ENCODE results near the gene PAK4.

PAK4 gene

DNA sequence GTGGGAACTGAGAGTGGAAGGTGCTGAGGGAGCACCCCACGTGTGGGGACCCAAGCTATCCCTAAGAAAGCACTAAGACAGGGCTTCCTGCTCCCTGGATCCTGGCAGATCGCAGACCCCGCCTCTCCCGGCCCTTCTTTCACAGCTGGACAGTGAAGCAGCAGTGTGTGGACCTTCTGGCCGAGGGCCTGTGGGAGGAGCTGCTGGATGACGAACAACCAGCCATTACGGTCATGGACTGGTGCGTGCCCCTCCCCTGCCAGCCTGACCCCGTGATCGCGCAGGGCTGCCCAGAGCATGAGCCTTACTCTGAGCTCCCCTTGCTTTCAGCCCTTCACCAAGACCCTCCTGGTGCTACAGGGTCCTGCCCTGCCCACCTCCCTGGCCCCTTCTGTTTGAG, 73.4 kb downstream of the PAK4 start:
- TF ChIP-seq, protein P1, sequence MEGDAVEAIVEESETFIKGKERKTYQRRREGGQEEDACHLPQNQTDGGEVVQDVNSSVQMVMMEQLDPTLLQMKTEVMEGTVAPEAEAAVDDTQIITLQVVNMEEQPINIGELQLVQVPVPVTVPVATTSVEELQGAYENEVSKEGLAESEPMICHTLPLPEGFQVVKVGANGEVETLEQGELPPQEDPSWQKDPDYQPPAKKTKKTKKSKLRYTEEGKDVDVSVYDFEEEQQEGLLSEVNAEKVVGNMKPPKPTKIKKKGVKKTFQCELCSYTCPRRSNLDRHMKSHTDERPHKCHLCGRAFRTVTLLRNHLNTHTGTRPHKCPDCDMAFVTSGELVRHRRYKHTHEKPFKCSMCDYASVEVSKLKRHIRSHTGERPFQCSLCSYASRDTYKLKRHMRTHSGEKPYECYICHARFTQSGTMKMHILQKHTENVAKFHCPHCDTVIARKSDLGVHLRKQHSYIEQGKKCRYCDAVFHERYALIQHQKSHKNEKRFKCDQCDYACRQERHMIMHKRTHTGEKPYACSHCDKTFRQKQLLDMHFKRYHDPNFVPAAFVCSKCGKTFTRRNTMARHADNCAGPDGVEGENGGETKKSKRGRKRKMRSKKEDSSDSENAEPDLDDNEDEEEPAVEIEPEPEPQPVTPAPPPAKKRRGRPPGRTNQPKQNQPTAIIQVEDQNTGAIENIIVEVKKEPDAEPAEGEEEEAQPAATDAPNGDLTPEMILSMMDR (IDR thresholded peaks at IDR 0.05; ENCODE audit: poor library complexity, severe bottlenecking), result no peak
- Histone ChIP-seq H3K27ac (ENCODE audit: poor library complexity, severe bottlenecking) (no peak overlapping the region), H3K27me3 (ENCODE audit: insufficient read depth, poor library complexity, severe bottlenecking) (peaks cover 25% of the 10 kb centered on the region), H3K36me3 (ENCODE audit: low read depth) (no peaks in the 10 kb centered on the region), H3K9me3 (ENCODE audit: severe bottlenecking) (no peaks in the 10 kb centered on the region), H3K4me1 (ENCODE audit: insufficient read depth, poor library complexity, severe bottlenecking) (peaks cover 5% of the 10 kb centered on the region), H3K4me3 (ENCODE audit: severe bottlenecking) (no peak overlapping the region)
- ATAC-seq (ENCODE audit: low read depth), result no peak
- no peak for DNase-seq (ENCODE audit: low spot score)

GRCh38 chr19:39200066-39200802, 74.6 kb downstream of the PAK4 start:
- no peak for DNase-seq (ENCODE audit: low spot score)
- Histone ChIP-seq H3K4me3 (ENCODE audit: severe bottlenecking) (no peak overlapping the region), H3K9me3 (ENCODE audit: severe bottlenecking) (no peaks in the 10 kb centered on the region), H3K27ac (ENCODE audit: poor library complexity, severe bottlenecking) (no peak overlapping the region), H3K36me3 (ENCODE audit: low read depth) (no peaks in the 10 kb centered on the region), H3K4me1 (ENCODE audit: insufficient read depth, poor library complexity, severe bottlenecking) (peaks cover 5% of the 10 kb centered on the region), H3K27me3 (ENCODE audit: insufficient read depth, poor library complexity, severe bottlenecking) (peaks cover 31% of the 10 kb centered on the region)
- no peak for ATAC-seq (ENCODE audit: low read depth)
- TF ChIP-seq, protein P1 (IDR thresholded peaks at IDR 0.05; ENCODE audit: poor library complexity, severe bottlenecking), result no peak

- H3K27me3 ChIP-seq (ENCODE audit: insufficient read depth, poor library complexity, severe bottlenecking), result peaks cover 31% of the 10 kb centered on the region
- TF ChIP-seq, protein P1 (IDR thresholded peaks at IDR 0.05; ENCODE audit: poor library complexity, severe bottlenecking), result no peak
- no peak overlapping the region for H3K4me3 ChIP-seq (ENCODE audit: severe bottlenecking)
- no peak for ATAC-seq (ENCODE audit: low read depth)
- no peak for DNase-seq (ENCODE audit: low spot score)
- H3K4me1 ChIP-seq (ENCODE audit: insufficient read depth, poor library complexity, severe bottlenecking), result peaks cover 5% of the 10 kb centered on the region
- H3K9me3 ChIP-seq (ENCODE audit: severe bottlenecking), result no peaks in the 10 kb centered on the region
- H3K27ac ChIP-seq (ENCODE audit: poor library complexity, severe bottlenecking), result no peak overlapping the region
- no peaks in the 10 kb centered on the region for H3K36me3 ChIP-seq (ENCODE audit: low read depth)
Observed at GRCh38 chr19:39200803-39201115, 75.2 kb downstream of the PAK4 start.

GRCh38 chr19:39202998-39203355, 77.4 kb downstream of the PAK4 start:
- DNase-seq (ENCODE audit: low spot score), result no peak
- no peak overlapping the region for H3K27ac ChIP-seq (ENCODE audit: poor library complexity, severe bottlenecking)
- H3K27me3 ChIP-seq (ENCODE audit: insufficient read depth, poor library complexity, severe bottlenecking), result peaks cover 31% of the 10 kb centered on the region
- H3K9me3 ChIP-seq (ENCODE audit: severe bottlenecking), result no peaks in the 10 kb centered on the region
- H3K4me3 ChIP-seq (ENCODE audit: severe bottlenecking), result no peak overlapping the region
- ATAC-seq (ENCODE audit: low read depth), result no peak
- TF ChIP-seq, protein P1 (IDR thresholded peaks at IDR 0.05; ENCODE audit: poor library complexity, severe bottlenecking), result no peak
- H3K36me3 ChIP-seq (ENCODE audit: low read depth), result no peaks in the 10 kb centered on the region
- no peaks in the 10 kb centered on the region for H3K4me1 ChIP-seq (ENCODE audit: insufficient read depth, poor library complexity, severe bottlenecking)

Data from RWPE2 (cell line).